H1 (cell line): Measurements from ENCODE around the gene FADS6. TPM values are rescaled to one million over a fixed set of nuclear protein-coding genes. Genes with fewer than 3 reads are reported as not detected.

Experiments used
- GTF2F1 ChIP-seq: IDR thresholded peaks from 2 replicates; pipeline ENCODE4 v1.6.1; 2012; ENCODE audit warnings: low read depth, low read length, improper control_type of control experiment, borderline replicate concordance
- POLR2AphosphoS5 ChIP-seq: IDR thresholded peaks from 2 replicates; pipeline ENCODE4 v1.6.1; 2011; ENCODE audit warnings: low read depth, low read length
- SIN3A ChIP-seq, 2 experiments: IDR thresholded peaks in 1 of 2; conservative IDR thresholded peaks in 1 of 2; 2 replicates each; pipeline ENCODE4 v1.6.1; 2011 to 2012; ENCODE audit warnings: low read length in 2 of 2, improper control_type of control experiment in 1 of 2, low read depth in 1 of 2, mild to moderate bottlenecking in 1 of 2
- SUZ12 ChIP-seq: fragments of 200-600 bp; sonication (generic); IDR thresholded peaks from 2 replicates; pipeline ENCODE4 v1.6.1; 2012; ENCODE audit warnings: mild to moderate bottlenecking, inconsistent platforms, low read length, moderate library complexity, mixed read lengths
- TAF1 ChIP-seq: IDR thresholded peaks from 2 replicates; pipeline ENCODE4 v1.6.1; 2011; ENCODE audit warnings: mild to moderate bottlenecking, low read depth, low read length
- ZNF274 ChIP-seq: IDR thresholded peaks from 2 replicates; pipeline ENCODE4 v1.7.0; 2012; ENCODE audit warnings: low read length, borderline replicate concordance; ENCODE audit errors: extremely low read depth
- polyA plus RNA-seq, 7 experiments: library from polyadenylated mRNA; depleted of rRNA in 3 of 7; stranded (reverse) in 5 of 7; unstranded in 2 of 7; fragments of >200 nt in 5 of 7; fragments of 200-250 nt in 2 of 7; gene quantifications; 1 replicate in 5 of 7; 2 replicates in 1 of 7; 4 replicates in 1 of 7; pipeline versions ENCODE4 v1.2.1 to v1.2.3, GENCODE V29; 2011 to 2013; ENCODE audit warnings: missing spikeins in 2 of 7, mixed read lengths in 2 of 7
- total RNA-seq: library from RNA; stranded (reverse); fragmentation: NEBNext Ultra II Directional; extraction: Animal tissue kit (Norgen Biotek cat#: 25700); gene quantifications from 2 replicates; pipeline ENCODE4 v1.2.1, GENCODE V29; 2021

FADS6 gene
- total and polyA plus RNA-seq, 2 of the 8 experiments (the other 6 are each of a cell fraction or from before 2014, with no cell fraction given): 0.56 to 2.5 TPM

GRCh38 chr17:74853669-74854068 is 39.8 kb downstream of the FADS6 start (continued):
- TF ChIP-seq TAF1 (no peak), POLR2AphosphoS5 (no peak), SUZ12 (no peak), GTF2F1 (no peak), SIN3A (conservative IDR thresholded peaks at IDR 0.05 in 1 of 2, IDR thresholded peaks at IDR 0.05 in 1 of 2; ENCODE audit: low read depth in 1 of 2, low read length in 2 of 2) (no peak), ZNF274 (no peak)
